Activated T-cell treated with anti-CD3 and anti-CD28 coated beads, Interleukin-2, amount 50 U/mL, for 4 hours (primary cell): ENCODE measurements around the gene MIEF2. TPM values are rescaled to one million over a fixed set of nuclear protein-coding genes. Genes with fewer than 3 reads are reported as not detected.
A peak's percentile ranks its signal among the peaks of the same experiment; 100 is the strongest.
"Not testable (repeated sequence)": the region's sequence is repeated elsewhere in the genome, so short reads cannot be mapped to it uniquely, and the experiment has no call there.

ENCODE experiments used
- ATAC-seq, 2 donors: fragments of 200-7000 bp; cut with Tn5 transposase; one replicate each; pipeline ENCODE4 v1.10.0; 2021
- DNase-seq: peaks from one replicate; pipeline ENCODE4 v3.0.0-alpha.2; 2020
- H3K27me3 Mint-ChIP-seq: one replicate; pipeline ENCODE4 v1.8.0; 2021; ENCODE audit warnings: low read depth, mixed read lengths
- H3K36me3 Mint-ChIP-seq: one replicate; pipeline ENCODE4 v1.8.0; 2022; ENCODE audit warnings: mixed read lengths; ENCODE audit not compliant: insufficient read depth
- H3K4me1 Mint-ChIP-seq: one replicate; pipeline ENCODE4 v1.8.0; 2021; ENCODE audit warnings: low read depth, mixed read lengths
- H3K4me3 Mint-ChIP-seq: one replicate; pipeline ENCODE4 v1.8.0; 2021; ENCODE audit warnings: mild to moderate bottlenecking, moderate library complexity, mixed read lengths
- H3K9me3 Mint-ChIP-seq: one replicate; pipeline ENCODE4 v1.8.0; 2021; ENCODE audit warnings: mixed read lengths
- total RNA-seq, 3 donors: library from RNA; stranded (reverse); gene quantifications; one replicate each; pipeline ENCODE4 v1.2.1, GENCODE V29; 2021

The MIEF2 gene
- total RNA-seq = 1 to 10 TPM; 1.5 to 3.0 (median 2.1) TPM

GRCh38 chr17:18260332-18261145, at the start of gene MIEF2:
Gene MIEF2, plus strand, starts transcription at chr17:18260662. Its CDS starts 2,059 bp downstream, at chr17:18262721.
- H3K27me3 Mint-ChIP-seq = no peaks in the 10 kb centered on the region
- H3K9me3 Mint-ChIP-seq = no peaks in the 10 kb centered on the region
- H3K36me3 Mint-ChIP-seq = no peaks in the 10 kb centered on the region
- DNase-seq (peak; percentile 89), ATAC-seq (peak; percentile 90)
- peak within 1 kb of the TSS; percentile 78 for H3K4me3 Mint-ChIP-seq
- peaks cover 37% of the 10 kb centered on the region for H3K4me1 Mint-ChIP-seq

GRCh38 chr17:18213666-18214270, 46.7 kb upstream of the MIEF2 start:
- no peaks in the 10 kb centered on the region for H3K27me3 Mint-ChIP-seq
- H3K4me3 Mint-ChIP-seq = no peak overlapping the region
- DNase-seq (no peak), ATAC-seq (no peak)
- H3K4me1 Mint-ChIP-seq = no peaks in the 10 kb centered on the region
- peaks cover 12% of the 10 kb centered on the region for H3K36me3 Mint-ChIP-seq
- H3K9me3 Mint-ChIP-seq = no peaks in the 10 kb centered on the region

GRCh38 chr17:18216906-18217305, 43.6 kb upstream of the MIEF2 start:
- H3K36me3 Mint-ChIP-seq = not testable (repeated sequence)

GRCh38 chr17:18217412-18218015, 42.9 kb upstream of the MIEF2 start:
- Mint-ChIP-seq H3K4me3 (no peak overlapping the region), H3K27me3 (no peaks in the 10 kb centered on the region), H3K4me1 (no peaks in the 10 kb centered on the region), H3K36me3 (no peaks in the 10 kb centered on the region), H3K9me3 (no peaks in the 10 kb centered on the region)
- peak; percentile 68 for DNase-seq
- ATAC-seq = peak; percentile 92 to 95

More at GRCh38 chr17:18216906-18217305, 43.6 kb upstream of the MIEF2 start:
- not testable (repeated sequence) for H3K9me3 Mint-ChIP-seq, H3K4me1 Mint-ChIP-seq, DNase-seq, ATAC-seq, H3K27me3 Mint-ChIP-seq, H3K4me3 Mint-ChIP-seq

GRCh38 chr17:18218756-18219415, 41.6 kb upstream of the MIEF2 start:
- DNase-seq (no peak), ATAC-seq (no peak)
- Mint-ChIP-seq H3K36me3 (no peaks in the 10 kb centered on the region), H3K9me3 (no peaks in the 10 kb centered on the region), H3K4me1 (no peaks in the 10 kb centered on the region), H3K27me3 (no peaks in the 10 kb centered on the region), H3K4me3 (no peak overlapping the region)

- Mint-ChIP-seq H3K9me3 (no peaks in the 10 kb centered on the region), H3K27me3 (no peaks in the 10 kb centered on the region), H3K36me3 (no peaks in the 10 kb centered on the region), H3K4me1 (peaks cover 27% of the 10 kb centered on the region), H3K4me3 (no peak overlapping the region)
- ATAC-seq = no peak
- DNase-seq = no peak
Measured at GRCh38 chr17:18224053-18224386, 36.4 kb upstream of the MIEF2 start.

GRCh38 chr17:18224387-18225120, 35.9 kb upstream of the MIEF2 start:
- Mint-ChIP-seq H3K36me3 (no peaks in the 10 kb centered on the region), H3K4me1 (peaks cover 27% of the 10 kb centered on the region), H3K27me3 (no peaks in the 10 kb centered on the region), H3K4me3 (peak overlapping the region; percentile 71), H3K9me3 (no peaks in the 10 kb centered on the region)
- DNase-seq (no peak), ATAC-seq (no peak)

- DNase-seq (peak; percentile 94), ATAC-seq (peak; percentile 97 to 99)
- Mint-ChIP-seq H3K9me3 (no peaks in the 10 kb centered on the region), H3K36me3 (no peaks in the 10 kb centered on the region), H3K4me3 (peak within 1 kb of the TSS; percentile 94), H3K4me1 (peaks cover 27% of the 10 kb centered on the region), H3K27me3 (no peaks in the 10 kb centered on the region)
Measured at GRCh38 chr17:18225121-18225641, 35.3 kb upstream of the MIEF2 start, which contains the start of gene LLGL1. Gene LLGL1, plus strand, starts transcription at chr17:18225635. Its CDS starts 48 bp downstream, at chr17:18225683.

- Mint-ChIP-seq H3K4me1 (peaks cover 27% of the 10 kb centered on the region), H3K36me3 (no peaks in the 10 kb centered on the region), H3K4me3 (peak overlapping the region; percentile 94), H3K9me3 (no peaks in the 10 kb centered on the region), H3K27me3 (no peaks in the 10 kb centered on the region)
- no peak for DNase-seq
- peak; percentile 46 to 48 for ATAC-seq
Measured at GRCh38 chr17:18225642-18226283, 34.7 kb upstream of the MIEF2 start.

- Mint-ChIP-seq H3K27me3 (no peaks in the 10 kb centered on the region), H3K4me3 (peak overlapping the region; percentile 94), H3K36me3 (no peaks in the 10 kb centered on the region), H3K4me1 (peaks cover 27% of the 10 kb centered on the region), H3K9me3 (no peaks in the 10 kb centered on the region)
- ATAC-seq = no peak
- DNase-seq = no peak
Measured at GRCh38 chr17:18226284-18226945, 34.0 kb upstream of the MIEF2 start.

GRCh38 chr17:18227635-18228034, 32.8 kb upstream of the MIEF2 start:
- no peaks in the 10 kb centered on the region for H3K36me3 Mint-ChIP-seq

GRCh38 chr17:18228176-18228682, 32.2 kb upstream of the MIEF2 start:
- DNase-seq = no peak
- Mint-ChIP-seq H3K9me3 (no peaks in the 10 kb centered on the region), H3K4me3 (no peak overlapping the region), H3K27me3 (no peaks in the 10 kb centered on the region), H3K36me3 (no peaks in the 10 kb centered on the region), H3K4me1 (peaks cover 27% of the 10 kb centered on the region)
- no peak for ATAC-seq

More at GRCh38 chr17:18227635-18228034, 32.8 kb upstream of the MIEF2 start:
- Mint-ChIP-seq H3K4me1 (peaks cover 27% of the 10 kb centered on the region), H3K9me3 (no peaks in the 10 kb centered on the region), H3K4me3 (peak overlapping the region; percentile 8), H3K27me3 (no peaks in the 10 kb centered on the region)
- no peak for DNase-seq
- no peak for ATAC-seq

- ATAC-seq (no peak), DNase-seq (no peak)
- Mint-ChIP-seq H3K4me3 (no peak overlapping the region), H3K9me3 (no peaks in the 10 kb centered on the region), H3K27me3 (no peaks in the 10 kb centered on the region), H3K4me1 (peaks cover 27% of the 10 kb centered on the region), H3K36me3 (no peaks in the 10 kb centered on the region)
Measured at GRCh38 chr17:18229254-18229653, 31.2 kb upstream of the MIEF2 start.
